HCT116 (cell line): ENCODE data around the gene CBX7. TPM values are rescaled to one million over a fixed set of nuclear protein-coding genes. Genes with fewer than 3 reads are reported as not detected.

Source experiments
- ATAC-seq: fragments of 200-7000 bp; cut with Tn5 transposase; 2 replicates; pipeline ENCODE4 v1.9.1; 2020; ENCODE audit warnings: mild to moderate bottlenecking, moderate library complexity
- BruUV-seq: library from RNA; stranded (reverse); fragments of 400-500 nt; replicated peaks from 2 replicates; lab custom pipeline; 2021; lab: Mats Ljungman, UMichigan
- CTCF ChIA-PET: fragments of 300-600 bp; sonication (Branson Sonifier 250); formaldehyde crosslinking; loops from one replicate; lab custom pipeline; 2021; ENCODE audit warnings: antibody characterized with exemption; lab: Charles Lee
- POLR2A ChIA-PET: fragments of 300-600, 350-600 bp; sonication (Branson Sonifier 250); formaldehyde crosslinking; loops from one replicate; lab custom pipeline; 2021; ENCODE audit warnings: antibody characterized with exemption; lab: Charles Lee
- RAD21 ChIA-PET, 2 experiments: fragments of 300-600 bp; sonication (Branson Sonifier 250); formaldehyde crosslinking; loops; one replicate each; lab custom pipeline; 2023; ENCODE audit warnings: low total read pairs in 2 of 2; ENCODE audit not compliant: uncharacterized antibody in 2 of 2, unreplicated experiment in 2 of 2, low non-redundant PET in 1 of 2; lab: Charles Lee
- DNase-seq: peaks from one replicate; pipeline ENCODE4 v3.0.0-alpha.2; 2010; ENCODE audit warnings: low read depth, low spot score
- H2AFZ ChIP-seq: fragments of 200-600 bp; shearing (Covaris generic), sonication (generic); 2 replicates; pipeline ENCODE4 v1.6.1; 2017; ENCODE audit warnings: low read depth, mixed run types, mixed read lengths, antibody characterized with exemption, low read length; ENCODE audit not compliant: poor library complexity, severe bottlenecking
- H3K27ac ChIP-seq: 2 replicates; pipeline ENCODE4 v1.5.1; 2012; ENCODE audit warnings: low read depth, low read length
- H3K27me3 ChIP-seq: fragments of 200-600 bp; sonication (generic); 2 replicates; pipeline ENCODE4 v1.6.1; 2016; ENCODE audit warnings: mixed run types, low read length, mixed read lengths; ENCODE audit not compliant: insufficient read depth
- H3K36me3 ChIP-seq, 2 experiments: fragments of 200-500 bp in 1 of 2; fragments of 200-600 bp in 1 of 2; sonication (Bioruptor generic) in 1 of 2; sonication (generic) in 1 of 2; 2 replicates each; pipeline versions ENCODE4 v1.5.1 to v1.6.1; 2014 to 2016; ENCODE audit warnings: low read length in 2 of 2, inconsistent platforms in 1 of 2, mixed read lengths in 1 of 2, mixed run types in 1 of 2; ENCODE audit not compliant: insufficient read depth in 2 of 2, control insufficient read depth in 1 of 2
- H3K4me1 ChIP-seq, 2 experiments: fragments of 200-600 bp in 1 of 2; sonication (generic) in 1 of 2; 2 replicates each; pipeline versions ENCODE4 v1.5.1 to v1.6.1; 2012 to 2017; ENCODE audit warnings: low read length in 2 of 2, inconsistent platforms in 1 of 2, mild to moderate bottlenecking in 1 of 2, mixed read lengths in 1 of 2, mixed run types in 1 of 2, moderate library complexity in 1 of 2; ENCODE audit not compliant: insufficient read depth in 2 of 2, control insufficient read depth in 1 of 2
- H3K4me2 ChIP-seq: fragments of 200-600 bp; sonication (generic); 2 replicates; pipeline ENCODE4 v1.6.1; 2017; ENCODE audit warnings: mixed run types, low read length, mixed read lengths
- H3K4me3 ChIP-seq, 2 experiments: fragments of 200-600 bp in 1 of 2; sonication (generic) in 1 of 2; replicated peaks in 1 of 2; 2 replicates each; pipeline ENCODE4 v1.5.1; 2011 to 2016; ENCODE audit warnings: low read length in 2 of 2, control low read depth in 1 of 2, low read depth in 1 of 2, mild to moderate bottlenecking in 1 of 2, mixed read lengths in 1 of 2, mixed run types in 1 of 2
- H3K79me2 ChIP-seq: fragments of 200-600 bp; sonication (generic); 2 replicates; pipeline ENCODE4 v1.6.1; 2017; ENCODE audit warnings: mild to moderate bottlenecking, mixed run types, low read length, moderate library complexity, mixed read lengths; ENCODE audit not compliant: insufficient read depth
- H3K9ac ChIP-seq: fragments of 200-600 bp; sonication (generic); 2 replicates; pipeline ENCODE4 v1.6.1; 2016; ENCODE audit warnings: low read length, mixed read lengths
- H3K9me2 ChIP-seq: fragments of 200-600 bp; sonication (generic), shearing (Covaris generic); 2 replicates; pipeline ENCODE4 v1.6.1; 2017; ENCODE audit warnings: mixed run types, mild to moderate bottlenecking, moderate library complexity; ENCODE audit not compliant: insufficient read depth
- H3K9me3 ChIP-seq, 2 experiments: fragments of 200-500 bp in 1 of 2; fragments of 200-600 bp in 1 of 2; sonication (Bioruptor generic) in 1 of 2; sonication (generic) in 1 of 2; 2 replicates each; pipeline ENCODE4 v1.6.1; 2014 to 2017; ENCODE audit warnings: low read length in 2 of 2, mixed read lengths in 2 of 2, inconsistent platforms in 1 of 2, low read depth in 1 of 2, mild to moderate bottlenecking in 1 of 2, mixed run types in 1 of 2, moderate library complexity in 1 of 2; ENCODE audit not compliant: control insufficient read depth in 1 of 2, insufficient read depth in 1 of 2
- H4K20me1 ChIP-seq: fragments of 200-600 bp; sonication (generic), shearing (Covaris generic); 2 replicates; pipeline ENCODE4 v1.6.1; 2017; ENCODE audit warnings: mixed run types, mild to moderate bottlenecking, moderate library complexity; ENCODE audit not compliant: insufficient read depth
- CBX3 ChIP-seq: IDR thresholded peaks from 2 replicates; pipeline ENCODE4 v1.6.1; 2012; ENCODE audit warnings: low read depth
- EZH2 ChIP-seq: fragments of 200-600 bp; sonication (generic); IDR thresholded peaks from 2 replicates; pipeline ENCODE4 v1.6.1; 2017; ENCODE audit warnings: antibody characterized with exemption, mixed run types
- SIN3A ChIP-seq: IDR thresholded peaks from 2 replicates; pipeline ENCODE4 v1.6.1; 2012; ENCODE audit warnings: low read depth
- YY1 ChIP-seq: IDR thresholded peaks from 2 replicates; pipeline ENCODE4 v1.6.1; 2011; ENCODE audit warnings: low read length, low read depth, moderate library complexity, mild to moderate bottlenecking; ENCODE audit not compliant: insufficient replicate concordance; ENCODE audit errors: extremely low read depth
- ZFX ChIP-seq: fragments of 450-650 bp; IDR thresholded peaks from 2 replicates; pipeline ENCODE4 v1.6.1; 2017
- intact Hi-C: fragments of 100-400 bp; cut with micrococcal nuclease; formaldehyde crosslinking; loops from 2 replicates; pipeline ENCODE4 v1.10.0; 2022
- total RNA-seq: library from RNA; stranded (reverse); gene quantifications from one replicate; pipeline ENCODE4 v1.2.1, GENCODE V29; 2021; ENCODE audit not compliant: unreplicated experiment
- TF ChIP-seq, protein P1 (sequence below): IDR thresholded peaks from 2 replicates; pipeline ENCODE4 v1.6.1; 2012
- TF ChIP-seq, protein P2 (sequence below): IDR thresholded peaks from 2 replicates; pipeline ENCODE4 v1.6.1; 2011; ENCODE audit warnings: mild to moderate bottlenecking, low read length, moderate library complexity; ENCODE audit not compliant: insufficient replicate concordance; ENCODE audit errors: extremely low read depth

The CBX7 gene
- total RNA-seq, 1 experiment from 2014 or later, result 20.1 TPM

DNA sequence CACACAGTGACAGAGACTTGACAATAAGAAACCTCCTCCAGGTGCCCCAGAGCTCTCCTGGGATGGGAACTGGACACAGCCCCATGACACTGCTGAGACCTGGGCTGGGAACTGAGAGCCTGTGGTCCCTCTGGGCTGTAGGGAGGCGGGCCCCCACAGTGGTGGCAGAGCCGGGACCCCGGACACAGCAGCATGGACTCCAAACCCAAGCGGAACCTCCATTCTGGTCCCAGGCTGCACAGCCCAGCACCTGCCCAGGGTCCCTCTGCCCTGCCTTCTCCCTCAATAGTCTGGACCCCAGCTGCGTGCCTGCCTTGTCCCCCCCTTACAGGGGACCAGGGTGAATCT, 63.8 kb downstream of the CBX7 start:
- Histone ChIP-seq H4K20me1 (no peaks in the 10 kb centered on the region), H3K4me1 (peaks cover 0 to 6% of the 10 kb centered on the region in 2 experiments; a peak in 1 of 4 replicates), H3K4me3 (no peak overlapping the region), H3K4me2 (no peak overlapping the region), H3K9me2 (no peaks in the 10 kb centered on the region), H3K36me3 (no peaks in the 10 kb centered on the region), H3K27me3 (no peaks in the 10 kb centered on the region), H3K9me3 (no peaks in the 10 kb centered on the region), H3K9ac (no peak overlapping the region), H2AFZ (no peak overlapping the region), H3K79me2 (no peaks in the 10 kb centered on the region), H3K27ac (no peak overlapping the region)
- intact Hi-C loops, result no loop called here
- CTCF ChIA-PET, result no interaction called here
- DNase-seq (no peak), ATAC-seq (no peak)
- POLR2A ChIA-PET, result no interaction called here
- BruUV-seq, result no TSS peak
- no peak for TF ChIP-seq CBX3
- TF ChIP-seq ZFX, result no peak
- TF ChIP-seq EZH2, result no peak
- TF ChIP-seq, protein P1, sequence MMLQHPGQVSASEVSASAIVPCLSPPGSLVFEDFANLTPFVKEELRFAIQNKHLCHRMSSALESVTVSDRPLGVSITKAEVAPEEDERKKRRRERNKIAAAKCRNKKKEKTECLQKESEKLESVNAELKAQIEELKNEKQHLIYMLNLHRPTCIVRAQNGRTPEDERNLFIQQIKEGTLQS, result no peak
- TF ChIP-seq SIN3A, result no peak
- no peak for TF ChIP-seq YY1
- TF ChIP-seq, protein P2, sequence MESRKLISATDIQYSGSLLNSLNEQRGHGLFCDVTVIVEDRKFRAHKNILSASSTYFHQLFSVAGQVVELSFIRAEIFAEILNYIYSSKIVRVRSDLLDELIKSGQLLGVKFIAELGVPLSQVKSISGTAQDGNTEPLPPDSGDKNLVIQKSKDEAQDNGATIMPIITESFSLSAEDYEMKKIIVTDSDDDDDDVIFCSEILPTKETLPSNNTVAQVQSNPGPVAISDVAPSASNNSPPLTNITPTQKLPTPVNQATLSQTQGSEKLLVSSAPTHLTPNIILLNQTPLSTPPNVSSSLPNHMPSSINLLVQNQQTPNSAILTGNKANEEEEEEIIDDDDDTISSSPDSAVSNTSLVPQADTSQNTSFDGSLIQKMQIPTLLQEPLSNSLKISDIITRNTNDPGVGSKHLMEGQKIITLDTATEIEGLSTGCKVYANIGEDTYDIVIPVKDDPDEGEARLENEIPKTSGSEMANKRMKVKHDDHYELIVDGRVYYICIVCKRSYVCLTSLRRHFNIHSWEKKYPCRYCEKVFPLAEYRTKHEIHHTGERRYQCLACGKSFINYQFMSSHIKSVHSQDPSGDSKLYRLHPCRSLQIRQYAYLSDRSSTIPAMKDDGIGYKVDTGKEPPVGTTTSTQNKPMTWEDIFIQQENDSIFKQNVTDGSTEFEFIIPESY, result no peak
- RAD21 ChIA-PET, result no interaction called here
